Measurements from ENCODE around the gene NKTR.

NKTR gene

GRCh38 chr3:42673082-42673481, 72.6 kb downstream of the NKTR start:
- TF ChIP-seq, protein P1, sequence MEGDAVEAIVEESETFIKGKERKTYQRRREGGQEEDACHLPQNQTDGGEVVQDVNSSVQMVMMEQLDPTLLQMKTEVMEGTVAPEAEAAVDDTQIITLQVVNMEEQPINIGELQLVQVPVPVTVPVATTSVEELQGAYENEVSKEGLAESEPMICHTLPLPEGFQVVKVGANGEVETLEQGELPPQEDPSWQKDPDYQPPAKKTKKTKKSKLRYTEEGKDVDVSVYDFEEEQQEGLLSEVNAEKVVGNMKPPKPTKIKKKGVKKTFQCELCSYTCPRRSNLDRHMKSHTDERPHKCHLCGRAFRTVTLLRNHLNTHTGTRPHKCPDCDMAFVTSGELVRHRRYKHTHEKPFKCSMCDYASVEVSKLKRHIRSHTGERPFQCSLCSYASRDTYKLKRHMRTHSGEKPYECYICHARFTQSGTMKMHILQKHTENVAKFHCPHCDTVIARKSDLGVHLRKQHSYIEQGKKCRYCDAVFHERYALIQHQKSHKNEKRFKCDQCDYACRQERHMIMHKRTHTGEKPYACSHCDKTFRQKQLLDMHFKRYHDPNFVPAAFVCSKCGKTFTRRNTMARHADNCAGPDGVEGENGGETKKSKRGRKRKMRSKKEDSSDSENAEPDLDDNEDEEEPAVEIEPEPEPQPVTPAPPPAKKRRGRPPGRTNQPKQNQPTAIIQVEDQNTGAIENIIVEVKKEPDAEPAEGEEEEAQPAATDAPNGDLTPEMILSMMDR (IDR thresholded peaks at IDR 0.05; ENCODE audit: low read depth, low read length, missing control alignments): no peak
- DNase-seq (ENCODE audit: low read depth): no peak
- H3K4me3 ChIP-seq (ENCODE audit: low read depth, low read length): no peak overlapping the region

- no peak overlapping the region for H3K4me3 ChIP-seq (ENCODE audit: low read depth, low read length)
- TF ChIP-seq, protein P1 (IDR thresholded peaks at IDR 0.05; ENCODE audit: low read depth, low read length, missing control alignments): no peak
- DNase-seq (ENCODE audit: low read depth): no peak
Observed at GRCh38 chr3:42674146-42674545, 73.7 kb downstream of the NKTR start.

- H3K4me3 ChIP-seq (ENCODE audit: low read depth, low read length): no peak overlapping the region
- TF ChIP-seq, protein P1 (IDR thresholded peaks at IDR 0.05; ENCODE audit: low read depth, low read length, missing control alignments): no peak
- DNase-seq (ENCODE audit: low read depth): no peak
Observed at GRCh38 chr3:42675909-42676308, 75.4 kb downstream of the NKTR start.

DNA sequence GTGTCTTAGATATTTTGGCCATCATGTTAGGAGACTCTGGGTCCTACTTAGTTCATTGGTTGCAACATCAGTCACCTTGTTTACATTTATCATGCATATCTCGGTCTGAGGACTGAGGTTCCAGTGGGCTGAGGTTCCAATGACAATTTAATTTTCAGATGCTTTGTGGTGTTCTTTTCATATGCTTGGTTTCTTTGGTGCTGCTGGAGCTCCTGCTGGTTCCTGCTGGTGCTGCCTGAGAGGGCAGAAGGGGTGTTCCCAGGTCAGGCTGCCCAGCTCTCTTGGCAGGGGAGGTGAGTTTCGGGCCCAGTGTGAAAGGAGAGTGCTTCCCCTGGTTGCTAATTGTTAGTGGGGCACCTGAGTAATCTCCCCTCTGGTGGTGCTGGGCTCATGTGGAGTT, 78.0 kb downstream of the NKTR start:
- no peak overlapping the region for H3K4me3 ChIP-seq (ENCODE audit: low read depth, low read length)
- no peak for DNase-seq (ENCODE audit: low read depth)
- TF ChIP-seq, protein P1 (IDR thresholded peaks at IDR 0.05; ENCODE audit: low read depth, low read length, missing control alignments): no peak

DNA sequence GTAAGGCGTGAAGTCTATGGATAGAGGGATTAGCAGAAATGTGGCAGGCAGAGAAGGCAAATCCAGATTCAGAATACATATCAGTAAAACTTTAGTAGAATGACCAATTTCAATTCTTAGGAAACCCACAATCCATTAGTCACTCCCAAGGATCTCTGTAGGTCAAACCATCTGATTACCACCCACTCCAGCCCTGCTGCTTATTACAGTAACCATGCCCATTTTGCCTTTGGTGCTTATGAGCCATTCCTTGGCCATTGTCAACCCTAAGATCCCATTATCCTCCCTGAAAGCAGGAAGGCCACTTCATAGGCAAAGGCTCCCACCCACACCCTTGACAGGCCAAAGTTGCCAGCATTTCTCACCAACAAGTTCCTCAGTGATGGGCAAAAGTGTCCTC, 79.8 kb downstream of the NKTR start:
- DNase-seq (ENCODE audit: low read depth): no peak
- no peak overlapping the region for H3K4me3 ChIP-seq (ENCODE audit: low read depth, low read length)
- TF ChIP-seq, protein P1 (IDR thresholded peaks at IDR 0.05; ENCODE audit: low read depth, low read length, missing control alignments): no peak

GRCh38 chr3:42680806-42681205, 80.3 kb downstream of the NKTR start:
- no peak for DNase-seq (ENCODE audit: low read depth)
- no peak overlapping the region for H3K4me3 ChIP-seq (ENCODE audit: low read depth, low read length)
- TF ChIP-seq, protein P1 (IDR thresholded peaks at IDR 0.05; ENCODE audit: low read depth, low read length, missing control alignments): no peak

GRCh38 chr3:42681361-42682038, 81.0 kb downstream of the NKTR start:
- TF ChIP-seq, protein P1 (IDR thresholded peaks at IDR 0.05; ENCODE audit: low read depth, low read length, missing control alignments): no peak
- no peak for DNase-seq (ENCODE audit: low read depth)
- H3K4me3 ChIP-seq (ENCODE audit: low read depth, low read length): no peak overlapping the region
